GM21526 (cell line): Measurements from ENCODE around the gene SHISA8.

ENCODE experiments used
- ATAC-seq: cut with Tn5 transposase; IDR thresholded peaks from one replicate; pipeline ENCODE4 v1.9.1; 2021; ENCODE audit warnings: moderate library complexity; ENCODE audit not compliant: unreplicated experiment, low FRiP score

The SHISA8 gene

DNA sequence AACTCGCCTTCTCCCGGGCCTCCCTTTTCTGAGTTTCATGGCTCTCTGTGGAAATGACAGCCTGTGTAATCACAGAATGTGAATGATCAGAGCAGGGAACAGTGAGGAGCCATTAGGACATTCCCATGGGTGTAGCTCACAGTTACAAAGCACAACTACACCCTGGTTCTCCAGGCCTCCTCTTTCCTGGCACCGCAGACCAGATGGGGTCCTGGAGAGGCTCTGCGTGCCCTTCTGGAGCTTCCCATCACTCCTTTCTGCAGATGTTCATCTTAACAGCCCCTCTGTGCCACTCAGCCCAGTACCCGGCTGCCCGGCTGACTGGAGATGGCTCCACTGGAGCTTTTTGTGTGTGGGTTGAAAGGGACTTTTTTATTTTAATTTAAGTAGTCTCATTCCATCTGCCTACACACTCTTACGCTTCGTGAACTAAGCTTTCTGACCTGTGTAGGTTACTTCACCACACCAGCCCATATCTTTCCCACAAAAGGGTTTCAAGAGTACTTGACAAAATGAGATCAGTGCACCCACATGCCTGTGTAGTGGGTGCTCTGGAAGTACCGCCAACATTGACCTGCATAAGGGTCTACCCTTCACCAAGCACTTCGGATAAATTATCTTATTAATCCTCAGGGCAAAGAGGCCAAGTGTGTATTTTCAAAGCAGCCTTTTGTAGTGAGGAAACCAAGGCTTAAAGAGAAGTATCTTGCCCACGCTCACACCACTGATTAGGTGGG, 52.2 kb downstream of the SHISA8 start:
- peak; percentile 39 for ATAC-seq

DNA sequence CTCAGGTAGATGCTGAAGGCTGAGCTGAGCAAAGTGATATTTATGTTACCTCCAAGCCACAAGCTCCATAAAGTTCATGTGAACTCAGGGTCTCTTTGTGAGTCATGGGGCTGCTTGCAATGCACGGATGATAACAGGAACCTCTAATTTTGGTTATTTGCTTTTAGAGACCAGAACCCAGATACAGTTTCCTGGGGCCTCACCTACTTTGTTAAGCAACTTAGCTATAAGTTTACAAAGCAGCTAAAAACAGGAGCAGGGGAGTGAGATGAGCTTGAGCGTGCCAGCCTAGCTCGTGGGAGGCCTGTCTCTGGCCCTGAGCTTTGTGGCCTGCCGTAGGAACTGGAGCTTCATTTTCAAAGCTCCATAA, 52.7 kb downstream of the SHISA8 start:
- peak; percentile 46 for ATAC-seq
